B cell (primary cell): ENCODE results near the gene SMG1. TPM values are rescaled to one million over a fixed set of nuclear protein-coding genes. Genes with fewer than 3 reads are reported as not detected.

Experiments
- ATAC-seq: fragments of 200-7000 bp; cut with Tn5 transposase; one replicate; pipeline ENCODE4 v1.10.0; 2021; ENCODE audit warnings: low read depth, mild to moderate bottlenecking, moderate number of reproducible peaks, moderate library complexity
- CTCF ChIA-PET: fragments of 350-600 bp; sonication (Branson Sonifier 250); formaldehyde crosslinking; loops from one replicate; lab custom pipeline; 2021; ENCODE audit warnings: antibody characterized with exemption, inconsistent platforms; lab: Charles Lee
- POLR2A ChIA-PET: fragments of 350-600 bp; sonication (Branson Sonifier 250); formaldehyde crosslinking; loops from one replicate; lab custom pipeline; 2021; ENCODE audit warnings: antibody characterized with exemption; lab: Charles Lee
- DNase-seq: peaks from one replicate; pipeline ENCODE4 v3.0.0; 2013
- H2AFZ ChIP-seq: 2 replicates; pipeline ENCODE4 v1.6.1; 2012; ENCODE audit warnings: mild to moderate bottlenecking, low read depth, low read length; ENCODE audit not compliant: insufficient read depth, poor library complexity, severe bottlenecking
- H3K27ac ChIP-seq, 2 donors: 1 replicate in 1 of 2; 2 replicates in 1 of 2; pipeline ENCODE4 v1.5.1; 2012 to 2013; ENCODE audit warnings: low read length in 2 of 2, mild to moderate bottlenecking in 2 of 2, moderate library complexity in 1 of 2
- H3K27me3 ChIP-seq, 4 experiments: fragments of 200-600 bp in 1 of 4; sonication (generic) in 1 of 4; replicated peaks in 1 of 4; 1 replicate in 2 of 4; 2 replicates in 2 of 4; pipeline versions ENCODE4 v1.6.1 to v1.7.0; 2013 to 2016; ENCODE audit warnings: low read length in 3 of 4, mild to moderate bottlenecking in 2 of 4, mixed read lengths in 1 of 4, moderate library complexity in 1 of 4; ENCODE audit not compliant: insufficient read depth in 4 of 4, control insufficient read depth in 3 of 4; ENCODE audit errors: control extremely low read depth in 1 of 4
- H3K36me3 ChIP-seq, 2 experiments: replicated peaks in 1 of 2; 1 replicate in 1 of 2; 2 replicates in 1 of 2; pipeline versions ENCODE4 v1.6.1 to v1.7.1; 2013; ENCODE audit warnings: low read length in 1 of 2; ENCODE audit not compliant: insufficient read depth in 2 of 2, control insufficient read depth in 1 of 2; ENCODE audit errors: control extremely low read depth in 1 of 2, extremely low read depth in 1 of 2
- H3K4me1 ChIP-seq, 2 donors: fragments of 200-600 bp in 1 of 2; sonication (generic) in 1 of 2; 1 replicate in 1 of 2; 2 replicates in 1 of 2; pipeline versions ENCODE4 v1.5.1 to v1.6.1; 2013 to 2017; ENCODE audit warnings: low read length in 2 of 2; ENCODE audit not compliant: control insufficient read depth in 2 of 2, insufficient read depth in 2 of 2
- H3K4me2 ChIP-seq: replicated peaks from 2 replicates; pipeline ENCODE3; 2012; ENCODE audit warnings: mild to moderate bottlenecking, low read depth, low read length; ENCODE audit not compliant: poor library complexity, severe bottlenecking
- H3K4me3 ChIP-seq, 5 experiments: fragments of 200-600 bp in 1 of 5; sonication (generic) in 1 of 5; 1 replicate in 3 of 5; 2 replicates in 2 of 5; pipeline versions ENCODE4 v1.5.1 to v1.7.0; 2011 to 2016; ENCODE audit warnings: low read length in 4 of 5, mild to moderate bottlenecking in 4 of 5, low read depth in 2 of 5, control low read depth in 1 of 5, moderate library complexity in 1 of 5; ENCODE audit not compliant: insufficient read depth in 1 of 5; ENCODE audit errors: control extremely low read depth in 1 of 5, extremely low read depth in 1 of 5
- H3K79me2 ChIP-seq: fragments of 200-600 bp; sonication (generic); one replicate; pipeline ENCODE4 v1.6.0; 2016; ENCODE audit warnings: low read length; ENCODE audit not compliant: control insufficient read depth, insufficient read depth
- H3K9ac ChIP-seq: fragments of 200-600 bp; sonication (generic); 2 replicates; pipeline ENCODE4 v1.6.1; 2017; ENCODE audit warnings: mild to moderate bottlenecking, low read length, moderate library complexity
- H3K9me3 ChIP-seq, 3 donors: one replicate each; pipeline versions ENCODE4 v1.6.1 to v1.7.1; 2013; ENCODE audit warnings: low read length in 2 of 3; ENCODE audit not compliant: control insufficient read depth in 2 of 3, insufficient read depth in 1 of 3; ENCODE audit errors: control extremely low read depth in 1 of 3
- H4K20me1 ChIP-seq: 2 replicates; pipeline ENCODE4 v1.6.0; 2012; ENCODE audit warnings: mild to moderate bottlenecking, low read length; ENCODE audit not compliant: insufficient read depth, control insufficient read depth, poor library complexity, severe bottlenecking
- H3K27ac Mint-ChIP-seq: one replicate; pipeline ENCODE4 v1.8.0; 2021; ENCODE audit warnings: mixed read lengths
- H3K27me3 Mint-ChIP-seq: one replicate; pipeline ENCODE4 v1.8.0; 2021; ENCODE audit warnings: mixed read lengths
- H3K4me1 Mint-ChIP-seq: one replicate; pipeline ENCODE4 v1.8.0; 2021; ENCODE audit warnings: mixed read lengths
- H3K4me3 Mint-ChIP-seq: one replicate; pipeline ENCODE4 v1.8.0; 2021; ENCODE audit warnings: mixed read lengths
- H3K9me3 Mint-ChIP-seq: one replicate; pipeline ENCODE4 v1.8.0; 2022; ENCODE audit warnings: mixed read lengths; ENCODE audit not compliant: insufficient read depth
- CTCF ChIP-seq: fragments of 200-600 bp; IDR thresholded peaks from one replicate; pipeline ENCODE4 v1.8.0; 2022; ENCODE audit warnings: antibody characterized with exemption, mild to moderate bottlenecking
- EZH2 ChIP-seq: IDR thresholded peaks from 2 replicates; pipeline ENCODE4 v1.6.1; 2012; ENCODE audit warnings: borderline replicate concordance, low read depth, mild to moderate bottlenecking, moderate library complexity, low read length; ENCODE audit not compliant: insufficient read depth, poor library complexity, severe bottlenecking
- WGBS: methylation state at CpG from one replicate; pipeline ENCODE4 v1.1.5; 2013; ENCODE audit warnings: missing lambda C conversion rate; ENCODE audit not compliant: insufficient coverage; 5-methylcytosine and 5-hydroxymethylcytosine counted together
- intact Hi-C: fragments of 100-400 bp; cut with micrococcal nuclease; formaldehyde crosslinking; loops from one replicate; pipeline ENCODE4 v1.10.0; 2022
- polyA plus RNA-seq: library from polyadenylated mRNA; depleted of rRNA; stranded (reverse); fragments of >200 nt; gene quantifications from 2 replicates; pipeline ENCODE4 v1.2.3, GENCODE V29; 2012
- total RNA-seq, 2 donors: library from RNA; stranded (reverse); fragments of 120-200 nt in 1 of 2; gene quantifications; 1 replicate in 1 of 2; 2 replicates in 1 of 2; pipeline versions ENCODE4 v1.2.3 to v1.2.4, GENCODE V29; 2013 to 2022

The SMG1 gene
- total and polyA plus RNA-seq, 2 donors (not counting 1 experiment from before 2014, with no cell fraction given): 23.2 to 256 TPM

GRCh38 chr16:18800775-18801144 lies 125.4 kb downstream of the SMG1 start:
- ATAC-seq (no peak), DNase-seq (no peak)
- Mint-ChIP-seq H3K27me3 (no peaks in the 10 kb centered on the region), H3K4me3 (peak overlapping the region; percentile 92), H3K9me3 (no peaks in the 10 kb centered on the region), H3K4me1 (peaks cover 38% of the 10 kb centered on the region), H3K27ac (peak overlapping the region; percentile 95)
- peak overlapping the region; percentile 76 to 94 (median 85) for H3K4me3 ChIP-seq
- WGBS: under 1% methylated on average over 15 of the region's 15 CpGs
- peaks cover 11 to 20% of the 10 kb centered on the region in 2 experiments for H3K36me3 ChIP-seq
- peaks cover 46% of the 10 kb centered on the region for H3K79me2 ChIP-seq
- peaks cover 16 to 21% of the 10 kb centered on the region in 2 donors for H3K4me1 ChIP-seq
- ChIA-PET POLR2A (interaction anchor here (1.8 to 2.2 kb wide), 2 partner anchors 10 to 13 kb away, joined by 4 to 28 read pairs; partner anchors contain the start of gene RPS15A), CTCF (interaction anchor here (0.6 to 4.3 kb wide), 6 partner anchors 11 to 268 kb away, joined by 3 to 73 read pairs (median 4); partner anchors contain the start of genes COQ7 and RPS15A)
- peak overlapping the region; percentile 80 for H3K4me2 ChIP-seq
- H3K27ac ChIP-seq: peak overlapping the region; percentile 92 to 95
- no peaks in the 10 kb centered on the region for H3K27me3 ChIP-seq
- intact Hi-C loops: loop anchor here (1.0 to 5.0 kb wide), 5 partner anchors 10 to 917 kb away; partner anchors contain the start of genes CCP110, IQCK, KNOP1 and RPS15A
- H3K9ac ChIP-seq: peak overlapping the region; percentile 96
- H2AFZ ChIP-seq: peak overlapping the region; percentile 71
- H3K9me3 ChIP-seq: no peaks in the 10 kb centered on the region
- peaks cover 20% of the 10 kb centered on the region for H4K20me1 ChIP-seq
- TF ChIP-seq CTCF: no peak
- no peak for TF ChIP-seq EZH2

- CTCF ChIA-PET: interaction anchor here (1.1 to 4.3 kb wide), 2 partner anchors 10 to 14 kb away, joined by 3 to 73 read pairs; partner anchors contain the start of gene RPS15A
Measured at GRCh38 chr16:18800293-18800692, 125.9 kb downstream of the SMG1 start.

More at GRCh38 chr16:18800293-18800692, 125.9 kb downstream of the SMG1 start:
- intact Hi-C loops: loop anchor here (5.0 kb wide), 1 partner anchor 917 kb away; the partner anchor contains the start of genes IQCK and KNOP1
- H3K4me3 Mint-ChIP-seq: peak overlapping the region; percentile 92
- peak overlapping the region; percentile 80 for H3K4me2 ChIP-seq
- no peaks in the 10 kb centered on the region for H3K9me3 Mint-ChIP-seq
- H4K20me1 ChIP-seq: peaks cover 22% of the 10 kb centered on the region
- H3K4me1 ChIP-seq: peaks cover 16 to 21% of the 10 kb centered on the region in 2 donors
- POLR2A ChIA-PET: interaction anchor here (2.2 kb wide), 1 partner anchor 10 kb away, joined by 28 read pairs; the partner anchor contains the start of gene RPS15A
- H3K27ac Mint-ChIP-seq: peak overlapping the region; percentile 95
- peaks cover 14 to 25% of the 10 kb centered on the region in 2 experiments for H3K36me3 ChIP-seq
- TF ChIP-seq EZH2 (no peak), CTCF (no peak)
- WGBS: 0% methylated on average over 4 of the region's 8 CpGs
- DNase-seq (no peak), ATAC-seq (no peak)
- no peaks in the 10 kb centered on the region for H3K9me3 ChIP-seq
- H3K4me3 ChIP-seq: peak overlapping the region; percentile 76 to 94 (median 85)
- peaks cover 51% of the 10 kb centered on the region for H3K79me2 ChIP-seq
- H2AFZ ChIP-seq: peak overlapping the region; percentile 71
- H3K27me3 ChIP-seq: no peaks in the 10 kb centered on the region
- H3K4me1 Mint-ChIP-seq: peaks cover 38% of the 10 kb centered on the region
- H3K9ac ChIP-seq: peak overlapping the region; percentile 96
- H3K27me3 Mint-ChIP-seq: no peaks in the 10 kb centered on the region
- H3K27ac ChIP-seq: peak overlapping the region; percentile 92 to 95
